ENCODE data around the gene ABCB11. TPM values are rescaled to one million over a fixed set of nuclear protein-coding genes. Genes with fewer than 3 reads are reported as not detected.
"Not testable (repeated sequence)": the region's sequence is repeated elsewhere in the genome, so short reads cannot be mapped to it uniquely, and the experiment has no call there.

ABCB11 gene
- total RNA-seq, 4 donors from 2014 or later: 0.29 TPM; not detected in 3

- Histone ChIP-seq H3K36me3 (no peaks in the 10 kb centered on the region), H3K27ac (no peak overlapping the region), H3K4me1 (no peaks in the 10 kb centered on the region), H3K4me3 (no peak overlapping the region), H3K27me3 (no peaks in the 10 kb centered on the region), H3K9me3 (no peaks in the 10 kb centered on the region)
- DNase-seq: no peak
- intact Hi-C loops (cut with DNase I; ENCODE audit: low total_unique reads): no loop called here
- TF ChIP-seq CTCF (IDR thresholded peaks at IDR 0.05) (no peak), POLR2A (IDR thresholded peaks at IDR 0.05) (no peak)
Observed at GRCh38 chr2:168934826-168935225, 96.3 kb downstream of the ABCB11 start.

GRCh38 chr2:168932174-168932573 is 99.0 kb downstream of the ABCB11 start:
- H3K27ac ChIP-seq; DNase-seq; intact Hi-C loops (cut with DNase I; ENCODE audit: low total_unique reads); H3K36me3 ChIP-seq; H3K4me1 ChIP-seq; H3K27me3 ChIP-seq; H3K9me3 ChIP-seq; H3K4me3 ChIP-seq: not testable (repeated sequence)

- Histone ChIP-seq H3K27ac (no peak overlapping the region), H3K4me1 (no peaks in the 10 kb centered on the region), H3K4me3 (no peak overlapping the region), H3K36me3 (no peaks in the 10 kb centered on the region), H3K9me3 (no peaks in the 10 kb centered on the region), H3K27me3 (no peaks in the 10 kb centered on the region)
- no peak for TF ChIP-seq POLR2A (IDR thresholded peaks at IDR 0.05)
- TF ChIP-seq CTCF (IDR thresholded peaks at IDR 0.05): no peak
- intact Hi-C loops (cut with DNase I; ENCODE audit: low total_unique reads): no loop called here
- no peak for DNase-seq
Observed at GRCh38 chr2:168930242-168930641, 100.9 kb downstream of the ABCB11 start.

- no peak for TF ChIP-seq POLR2A (IDR thresholded peaks at IDR 0.05)
- TF ChIP-seq CTCF (IDR thresholded peaks at IDR 0.05): no peak
- Histone ChIP-seq H3K4me3 (no peak overlapping the region), H3K9me3 (no peaks in the 10 kb centered on the region), H3K27me3 (no peaks in the 10 kb centered on the region), H3K4me1 (no peaks in the 10 kb centered on the region), H3K36me3 (no peaks in the 10 kb centered on the region), H3K27ac (no peak overlapping the region)
- DNase-seq: no peak
- intact Hi-C loops (cut with DNase I; ENCODE audit: low total_unique reads): no loop called here
Observed at GRCh38 chr2:168929031-168929430, 102.1 kb downstream of the ABCB11 start.

- intact Hi-C loops (cut with DNase I; ENCODE audit: low total_unique reads): no loop called here
- Histone ChIP-seq H3K9me3 (no peaks in the 10 kb centered on the region), H3K4me3 (no peak overlapping the region), H3K4me1 (no peaks in the 10 kb centered on the region), H3K27ac (no peak overlapping the region), H3K36me3 (no peaks in the 10 kb centered on the region), H3K27me3 (no peaks in the 10 kb centered on the region)
- TF ChIP-seq POLR2A (IDR thresholded peaks at IDR 0.05): no peak
- TF ChIP-seq CTCF (IDR thresholded peaks at IDR 0.05): no peak
- no peak for DNase-seq
Observed at GRCh38 chr2:168928113-168928831, 102.9 kb downstream of the ABCB11 start.

Data from uterus (tissue), 4 donors.